B cell (primary cell): ENCODE data around the gene WDR31. TPM values are rescaled to one million over a fixed set of nuclear protein-coding genes. Genes with fewer than 3 reads are reported as not detected.

Source experiments
- ATAC-seq: fragments of 200-7000 bp; cut with Tn5 transposase; one replicate; pipeline ENCODE4 v1.10.0; 2021; ENCODE audit warnings: low read depth, mild to moderate bottlenecking, moderate number of reproducible peaks, moderate library complexity
- CTCF ChIA-PET: fragments of 350-600 bp; sonication (Branson Sonifier 250); formaldehyde crosslinking; loops from one replicate; lab custom pipeline; 2021; ENCODE audit warnings: antibody characterized with exemption, inconsistent platforms; lab: Charles Lee
- POLR2A ChIA-PET: fragments of 350-600 bp; sonication (Branson Sonifier 250); formaldehyde crosslinking; loops from one replicate; lab custom pipeline; 2021; ENCODE audit warnings: antibody characterized with exemption; lab: Charles Lee
- DNase-seq: peaks from one replicate; pipeline ENCODE4 v3.0.0; 2013
- H2AFZ ChIP-seq: 2 replicates; pipeline ENCODE4 v1.6.1; 2012; ENCODE audit warnings: mild to moderate bottlenecking, low read depth, low read length; ENCODE audit not compliant: insufficient read depth, poor library complexity, severe bottlenecking
- H3K27ac ChIP-seq, 2 donors: 1 replicate in 1 of 2; 2 replicates in 1 of 2; pipeline ENCODE4 v1.5.1; 2012 to 2013; ENCODE audit warnings: low read length in 2 of 2, mild to moderate bottlenecking in 2 of 2, moderate library complexity in 1 of 2
- H3K27me3 ChIP-seq, 4 experiments: fragments of 200-600 bp in 1 of 4; sonication (generic) in 1 of 4; replicated peaks in 1 of 4; 1 replicate in 2 of 4; 2 replicates in 2 of 4; pipeline versions ENCODE4 v1.6.1 to v1.7.0; 2013 to 2016; ENCODE audit warnings: low read length in 3 of 4, mild to moderate bottlenecking in 2 of 4, mixed read lengths in 1 of 4, moderate library complexity in 1 of 4; ENCODE audit not compliant: insufficient read depth in 4 of 4, control insufficient read depth in 3 of 4; ENCODE audit errors: control extremely low read depth in 1 of 4
- H3K36me3 ChIP-seq, 2 experiments: replicated peaks in 1 of 2; 1 replicate in 1 of 2; 2 replicates in 1 of 2; pipeline versions ENCODE4 v1.6.1 to v1.7.1; 2013; ENCODE audit warnings: low read length in 1 of 2; ENCODE audit not compliant: insufficient read depth in 2 of 2, control insufficient read depth in 1 of 2; ENCODE audit errors: control extremely low read depth in 1 of 2, extremely low read depth in 1 of 2
- H3K4me1 ChIP-seq, 2 donors: fragments of 200-600 bp in 1 of 2; sonication (generic) in 1 of 2; 1 replicate in 1 of 2; 2 replicates in 1 of 2; pipeline versions ENCODE4 v1.5.1 to v1.6.1; 2013 to 2017; ENCODE audit warnings: low read length in 2 of 2; ENCODE audit not compliant: control insufficient read depth in 2 of 2, insufficient read depth in 2 of 2
- H3K4me2 ChIP-seq: replicated peaks from 2 replicates; pipeline ENCODE3; 2012; ENCODE audit warnings: mild to moderate bottlenecking, low read depth, low read length; ENCODE audit not compliant: poor library complexity, severe bottlenecking
- H3K4me3 ChIP-seq, 5 experiments: fragments of 200-600 bp in 1 of 5; sonication (generic) in 1 of 5; 1 replicate in 3 of 5; 2 replicates in 2 of 5; pipeline versions ENCODE4 v1.5.1 to v1.7.0; 2011 to 2016; ENCODE audit warnings: low read length in 4 of 5, mild to moderate bottlenecking in 4 of 5, low read depth in 2 of 5, control low read depth in 1 of 5, moderate library complexity in 1 of 5; ENCODE audit not compliant: insufficient read depth in 1 of 5; ENCODE audit errors: control extremely low read depth in 1 of 5, extremely low read depth in 1 of 5
- H3K79me2 ChIP-seq: fragments of 200-600 bp; sonication (generic); one replicate; pipeline ENCODE4 v1.6.0; 2016; ENCODE audit warnings: low read length; ENCODE audit not compliant: control insufficient read depth, insufficient read depth
- H3K9ac ChIP-seq: fragments of 200-600 bp; sonication (generic); 2 replicates; pipeline ENCODE4 v1.6.1; 2017; ENCODE audit warnings: mild to moderate bottlenecking, low read length, moderate library complexity
- H3K9me3 ChIP-seq, 3 donors: one replicate each; pipeline versions ENCODE4 v1.6.1 to v1.7.1; 2013; ENCODE audit warnings: low read length in 2 of 3; ENCODE audit not compliant: control insufficient read depth in 2 of 3, insufficient read depth in 1 of 3; ENCODE audit errors: control extremely low read depth in 1 of 3
- H4K20me1 ChIP-seq: 2 replicates; pipeline ENCODE4 v1.6.0; 2012; ENCODE audit warnings: mild to moderate bottlenecking, low read length; ENCODE audit not compliant: insufficient read depth, control insufficient read depth, poor library complexity, severe bottlenecking
- H3K27ac Mint-ChIP-seq: one replicate; pipeline ENCODE4 v1.8.0; 2021; ENCODE audit warnings: mixed read lengths
- H3K27me3 Mint-ChIP-seq: one replicate; pipeline ENCODE4 v1.8.0; 2021; ENCODE audit warnings: mixed read lengths
- H3K4me1 Mint-ChIP-seq: one replicate; pipeline ENCODE4 v1.8.0; 2021; ENCODE audit warnings: mixed read lengths
- H3K4me3 Mint-ChIP-seq: one replicate; pipeline ENCODE4 v1.8.0; 2021; ENCODE audit warnings: mixed read lengths
- H3K9me3 Mint-ChIP-seq: one replicate; pipeline ENCODE4 v1.8.0; 2022; ENCODE audit warnings: mixed read lengths; ENCODE audit not compliant: insufficient read depth
- CTCF ChIP-seq: fragments of 200-600 bp; IDR thresholded peaks from one replicate; pipeline ENCODE4 v1.8.0; 2022; ENCODE audit warnings: antibody characterized with exemption, mild to moderate bottlenecking
- EZH2 ChIP-seq: IDR thresholded peaks from 2 replicates; pipeline ENCODE4 v1.6.1; 2012; ENCODE audit warnings: borderline replicate concordance, low read depth, mild to moderate bottlenecking, moderate library complexity, low read length; ENCODE audit not compliant: insufficient read depth, poor library complexity, severe bottlenecking
- WGBS: methylation state at CpG from one replicate; pipeline ENCODE4 v1.1.5; 2013; ENCODE audit warnings: missing lambda C conversion rate; ENCODE audit not compliant: insufficient coverage; 5-methylcytosine and 5-hydroxymethylcytosine counted together
- intact Hi-C: fragments of 100-400 bp; cut with micrococcal nuclease; formaldehyde crosslinking; loops from one replicate; pipeline ENCODE4 v1.10.0; 2022
- polyA plus RNA-seq: library from polyadenylated mRNA; depleted of rRNA; stranded (reverse); fragments of >200 nt; gene quantifications from 2 replicates; pipeline ENCODE4 v1.2.3, GENCODE V29; 2012
- total RNA-seq, 2 donors: library from RNA; stranded (reverse); fragments of 120-200 nt in 1 of 2; gene quantifications; 1 replicate in 1 of 2; 2 replicates in 1 of 2; pipeline versions ENCODE4 v1.2.3 to v1.2.4, GENCODE V29; 2013 to 2022

WDR31 gene
- total and polyA plus RNA-seq, 2 donors (not counting 1 experiment from before 2014, with no cell fraction given), result 0.36 to 0.62 TPM

DNA sequence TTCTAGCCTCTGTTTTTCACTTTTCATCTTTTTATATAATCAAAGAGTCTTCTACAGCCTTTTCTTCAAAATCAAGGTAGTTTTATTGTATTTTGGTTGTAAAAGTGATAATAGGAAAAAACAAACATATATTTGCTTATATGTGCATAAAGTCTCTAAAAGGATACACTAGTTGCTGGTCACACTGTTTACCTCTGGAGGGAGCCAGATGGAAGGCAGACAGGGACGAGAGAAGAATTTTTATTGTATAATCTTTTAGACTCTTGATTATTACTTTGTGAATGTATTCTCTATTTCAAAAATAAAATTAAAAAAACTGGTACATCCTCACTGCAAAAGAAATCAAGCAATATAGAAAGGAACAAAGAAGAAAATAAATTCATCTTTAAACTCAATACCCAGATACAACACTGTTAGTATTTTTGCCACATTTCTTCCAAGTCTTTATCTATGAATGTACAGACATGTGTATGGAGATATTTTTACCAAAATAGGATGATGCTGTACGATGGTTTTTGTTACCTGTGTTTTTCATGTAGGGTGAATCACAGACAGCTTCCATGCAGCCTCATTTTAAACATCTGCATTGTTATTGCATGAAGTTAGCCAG, 30.8 kb downstream of the WDR31 start:
- H3K4me2 ChIP-seq, result no peak overlapping the region
- ATAC-seq, result no peak
- CTCF ChIA-PET, result interaction anchor here (0.6 to 5.4 kb wide), 9 partner anchors 9 to 1842 kb away, joined by 3 to 34 read pairs (median 3); partner anchors contain the start of genes C9orf43 and POLE3
- no peaks in the 10 kb centered on the region for H3K9me3 ChIP-seq
- Mint-ChIP-seq H3K9me3 (no peaks in the 10 kb centered on the region), H3K27me3 (peaks cover 4% of the 10 kb centered on the region), H3K27ac (no peak overlapping the region), H3K4me3 (no peak overlapping the region), H3K4me1 (no peaks in the 10 kb centered on the region)
- WGBS, result no CpG with 5 or more reads among the region's 2 CpGs
- POLR2A ChIA-PET, result no interaction called here
- H2AFZ ChIP-seq, result no peak overlapping the region
- no peaks in the 10 kb centered on the region for H3K4me1 ChIP-seq
- no peaks in the 10 kb centered on the region for H3K79me2 ChIP-seq
- no peak overlapping the region for H3K4me3 ChIP-seq
- H4K20me1 ChIP-seq, result no peaks in the 10 kb centered on the region
- no peak overlapping the region for H3K27ac ChIP-seq
- TF ChIP-seq CTCF (peak; percentile 67), EZH2 (no peak)
- H3K27me3 ChIP-seq, result no peaks in the 10 kb centered on the region
- no peaks in the 10 kb centered on the region for H3K36me3 ChIP-seq
- intact Hi-C loops, result loop anchor here (1.0 kb wide), 2 partner anchors 98 to 273 kb away; no protein-coding TSS in a partner anchor
- DNase-seq, result peak; percentile 39
- no peak overlapping the region for H3K9ac ChIP-seq

GRCh38 chr9:113307396-113307975, 32.6 kb downstream of the WDR31 start:
- H3K27ac ChIP-seq, result no peak overlapping the region
- no peak for DNase-seq

More at GRCh38 chr9:113307396-113307975, 32.6 kb downstream of the WDR31 start:
- no peak for ATAC-seq
- Histone ChIP-seq H3K4me1 (no peaks in the 10 kb centered on the region), H3K27me3 (no peaks in the 10 kb centered on the region), H3K9me3 (no peaks in the 10 kb centered on the region), H3K4me3 (no peak overlapping the region), H2AFZ (no peak overlapping the region), H3K9ac (no peak overlapping the region), H3K36me3 (no peaks in the 10 kb centered on the region), H3K79me2 (no peaks in the 10 kb centered on the region), H3K4me2 (no peak overlapping the region), H4K20me1 (no peaks in the 10 kb centered on the region)
- intact Hi-C loops, result no loop called here
- H3K9me3 Mint-ChIP-seq, result no peaks in the 10 kb centered on the region
- CTCF ChIA-PET, result interaction anchor here (1.1 to 5.4 kb wide), 3 partner anchors 99 to 351 kb away, joined by 4 to 34 read pairs (median 21); no protein-coding TSS in a partner anchor
- no peak for TF ChIP-seq CTCF
- H3K4me1 Mint-ChIP-seq, result no peaks in the 10 kb centered on the region
- H3K27ac Mint-ChIP-seq, result no peak overlapping the region
- 85% methylated on average over 2 of the region's 8 CpGs for WGBS
- peaks cover 12% of the 10 kb centered on the region for H3K27me3 Mint-ChIP-seq
- POLR2A ChIA-PET, result no interaction called here
- H3K4me3 Mint-ChIP-seq, result no peak overlapping the region
